Right lobe of liver (tissue), 4 donors: ENCODE measurements around the gene GPR176.

ENCODE experiments used
- POLR2A ChIP-seq: fragments of 450-650 bp; IDR thresholded peaks from one replicate; pipeline ENCODE4 v1.6.1; 2017; ENCODE audit warnings: antibody characterized with exemption, mild to moderate bottlenecking
- TF ChIP-seq, protein P1 (sequence below), 4 donors: fragments of 200-600 bp in 3 of 4; fragments of 450-650 bp in 1 of 4; IDR thresholded peaks; one replicate each; pipeline versions ENCODE4 v1.5.1 to v1.8.0; 2016 to 2022; ENCODE audit warnings: antibody characterized with exemption in 4 of 4, mild to moderate bottlenecking in 2 of 4
- donor health status: DM: no; HTN: no; CAD: no.
- donor health status: DM: no; HTN: no; CAD: no.
- donor health status: DM: no; HTN: yes; CAD: no.

DNA sequence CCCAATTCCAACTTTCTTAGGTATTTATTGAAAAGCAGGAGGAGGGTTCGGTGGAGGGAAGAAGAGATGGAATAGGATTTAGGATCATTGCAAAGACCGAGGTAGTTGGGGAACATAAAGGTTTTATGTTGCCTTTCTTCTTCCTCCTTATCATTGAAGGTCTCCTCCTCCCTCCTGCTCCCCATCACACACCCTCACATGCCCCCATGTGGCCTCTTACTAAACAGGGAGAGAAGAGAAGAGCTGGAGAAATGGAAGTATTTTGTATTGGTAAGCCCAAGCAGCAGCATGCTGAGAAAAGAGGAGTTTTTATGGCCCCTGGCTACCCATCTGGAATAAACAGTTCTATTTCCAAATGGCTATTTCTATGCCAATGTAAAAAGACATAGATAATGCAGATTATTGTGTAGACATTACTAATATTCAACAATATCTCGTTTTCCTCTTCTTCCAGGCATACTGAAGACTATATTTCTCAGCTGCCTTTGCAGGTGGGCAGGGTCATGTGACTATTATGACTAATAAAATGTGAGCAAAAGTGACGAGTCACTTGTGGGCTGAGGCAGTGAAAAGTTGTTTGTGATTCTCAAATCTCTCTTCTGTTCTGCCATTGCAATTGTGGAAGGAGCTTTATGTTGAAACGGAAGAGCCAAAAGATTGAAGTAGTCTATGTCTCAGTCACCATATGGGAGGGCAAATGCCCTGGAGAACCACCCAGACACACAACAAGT is 5.2 kb upstream of the GPR176 start:
- TF ChIP-seq, protein P1, sequence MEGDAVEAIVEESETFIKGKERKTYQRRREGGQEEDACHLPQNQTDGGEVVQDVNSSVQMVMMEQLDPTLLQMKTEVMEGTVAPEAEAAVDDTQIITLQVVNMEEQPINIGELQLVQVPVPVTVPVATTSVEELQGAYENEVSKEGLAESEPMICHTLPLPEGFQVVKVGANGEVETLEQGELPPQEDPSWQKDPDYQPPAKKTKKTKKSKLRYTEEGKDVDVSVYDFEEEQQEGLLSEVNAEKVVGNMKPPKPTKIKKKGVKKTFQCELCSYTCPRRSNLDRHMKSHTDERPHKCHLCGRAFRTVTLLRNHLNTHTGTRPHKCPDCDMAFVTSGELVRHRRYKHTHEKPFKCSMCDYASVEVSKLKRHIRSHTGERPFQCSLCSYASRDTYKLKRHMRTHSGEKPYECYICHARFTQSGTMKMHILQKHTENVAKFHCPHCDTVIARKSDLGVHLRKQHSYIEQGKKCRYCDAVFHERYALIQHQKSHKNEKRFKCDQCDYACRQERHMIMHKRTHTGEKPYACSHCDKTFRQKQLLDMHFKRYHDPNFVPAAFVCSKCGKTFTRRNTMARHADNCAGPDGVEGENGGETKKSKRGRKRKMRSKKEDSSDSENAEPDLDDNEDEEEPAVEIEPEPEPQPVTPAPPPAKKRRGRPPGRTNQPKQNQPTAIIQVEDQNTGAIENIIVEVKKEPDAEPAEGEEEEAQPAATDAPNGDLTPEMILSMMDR (IDR thresholded peaks at IDR 0.05) = no peak
- TF ChIP-seq POLR2A = no peak
